Ishikawa (cell line): ENCODE results near the gene SHFL.

ENCODE experiments used
- CEBPB ChIP-seq: IDR thresholded peaks from 2 replicates; pipeline ENCODE4 v1.6.1; 2012
- CREB1 ChIP-seq: IDR thresholded peaks from 2 replicates; pipeline ENCODE4 v1.6.1; 2012; ENCODE audit warnings: low read depth
- EGR1 ChIP-seq: IDR thresholded peaks from 2 replicates; pipeline ENCODE4 v1.6.1; 2012
- EP300 ChIP-seq: IDR thresholded peaks from 2 replicates; pipeline ENCODE4 v1.6.1; 2012; ENCODE audit warnings: borderline replicate concordance
- FOXM1 ChIP-seq: IDR thresholded peaks from 2 replicates; pipeline ENCODE4 v1.6.1; 2012; ENCODE audit warnings: low read depth, borderline replicate concordance
- MAX ChIP-seq: IDR thresholded peaks from 2 replicates; pipeline ENCODE4 v1.6.1; 2012
- NFIC ChIP-seq: IDR thresholded peaks from 2 replicates; pipeline ENCODE4 v1.6.1; 2012
- RAD21 ChIP-seq: IDR thresholded peaks from 2 replicates; pipeline ENCODE4 v1.6.1; 2012; ENCODE audit warnings: low read depth
- REST ChIP-seq: IDR thresholded peaks from 2 replicates; pipeline ENCODE4 v1.6.1; 2012; ENCODE audit warnings: low read depth, mild to moderate bottlenecking
- TAF1 ChIP-seq: IDR thresholded peaks from 2 replicates; pipeline ENCODE4 v1.6.1; 2012; ENCODE audit warnings: low read depth, mild to moderate bottlenecking
- TCF12 ChIP-seq: IDR thresholded peaks from 2 replicates; pipeline ENCODE4 v1.6.1; 2012; ENCODE audit warnings: low read depth
- YY1 ChIP-seq: IDR thresholded peaks from 2 replicates; pipeline ENCODE4 v1.6.1; 2012; ENCODE audit warnings: low read depth
- ZBTB7A ChIP-seq: IDR thresholded peaks from 2 replicates; pipeline ENCODE4 v1.6.1; 2012; ENCODE audit warnings: low read depth

GRCh38 chr19:10070730-10071446, 15.2 kb upstream of the SHFL start:
- TF ChIP-seq ZBTB7A (no peak), TAF1 (no peak), CREB1 (no peak), FOXM1 (no peak), REST (no peak), CEBPB (no peak), EGR1 (no peak), TCF12 (no peak), MAX (no peak), RAD21 (no peak), EP300 (no peak), NFIC (no peak), YY1 (no peak)
